ENCODE measurements around the gene TMA7.

DNA sequence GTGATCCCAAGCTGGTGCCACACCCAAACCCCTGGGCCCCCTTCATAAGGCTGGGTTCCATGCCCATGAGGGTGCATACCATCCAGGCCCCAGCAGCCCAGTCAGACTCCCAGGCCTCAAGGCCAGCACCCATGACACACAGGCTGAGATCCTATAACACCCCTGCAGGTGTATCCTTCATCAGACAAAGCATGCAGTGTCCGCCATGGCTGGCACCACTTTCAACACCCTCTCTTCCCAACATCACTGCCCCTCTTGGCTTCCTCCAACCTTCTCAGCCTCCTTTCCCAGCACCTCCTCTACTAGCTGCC, 3.6 kb upstream of the TMA7 start:
- TF ChIP-seq CTCF (IDR thresholded peaks at IDR 0.05) (no peak), POLR2AphosphoS5 (IDR thresholded peaks at IDR 0.05) (no peak)
